ENCODE results near the gene PTGDR2. TPM values are rescaled to one million over a fixed set of nuclear protein-coding genes. Genes with fewer than 3 reads are reported as not detected.
A peak's percentile ranks its signal among the peaks of the same experiment; 100 is the strongest.

The PTGDR2 gene
- polyA plus RNA-seq (2011; rRNA removed), result 0.05 and 0.09 TPM in 2 replicates
- 0.08 TPM in 2 replicates for polyA plus RNA-seq (2012; cell fraction: cytosol; rRNA removed)
- polyA plus RNA-seq (2012; cell fraction: nucleus; rRNA removed), result 0.64 and 1.0 TPM in 2 replicates
- 0.07 to 0.19 TPM (median 0.16 TPM) in 3 replicates for polyA plus RNA-seq (2017; fragmentation: RNase III; extraction: RNeasy Plus Mini Kit Qiagen cat#74134 plus additional on column Dnase treatment)
- 0.15 TPM in 1 of 2 replicates, not detected in the other for polyA minus RNA-seq (2011; rRNA and poly(A)+ RNA removed)

- ChIA-PET CTCF (interaction anchor here (0.7 to 1.6 kb wide), 5 partner anchors 10 to 81 kb away, joined by 3 to 6 read pairs (median 4); no protein-coding TSS in a partner anchor), POLR2A (no interaction called here)
- no peak for FAIRE-seq
- 76% methylated on average over 13 of the region's 14 CpGs for WGBS (ENCODE audit: missing lambda C conversion rate)
- TF ChIP-seq BHLHE40 (IDR thresholded peaks at IDR 0.05; ENCODE audit: low read depth, low read length) (no peak), RAD21 (conservative IDR thresholded peaks at IDR 0.05 in 1 of 2, IDR thresholded peaks at IDR 0.05 in 1 of 2) (no peak), NFE2L2 (conservative IDR thresholded peaks at IDR 0.05; ENCODE audit: low read length) (no peak), CEBPB (IDR thresholded peaks at IDR 0.05) (no peak), ESRRA (IDR thresholded peaks at IDR 0.05; ENCODE audit: borderline replicate concordance, low read length) (no peak), NR3C1 (IDR thresholded peaks at IDR 0.05) (no peak), HOXB5 (CRISPR knock-in tag; IDR thresholded peaks at IDR 0.05) (no peak), CBX8 (IDR thresholded peaks at IDR 0.05) (no peak)
- TF ChIP-seq, protein P1, sequence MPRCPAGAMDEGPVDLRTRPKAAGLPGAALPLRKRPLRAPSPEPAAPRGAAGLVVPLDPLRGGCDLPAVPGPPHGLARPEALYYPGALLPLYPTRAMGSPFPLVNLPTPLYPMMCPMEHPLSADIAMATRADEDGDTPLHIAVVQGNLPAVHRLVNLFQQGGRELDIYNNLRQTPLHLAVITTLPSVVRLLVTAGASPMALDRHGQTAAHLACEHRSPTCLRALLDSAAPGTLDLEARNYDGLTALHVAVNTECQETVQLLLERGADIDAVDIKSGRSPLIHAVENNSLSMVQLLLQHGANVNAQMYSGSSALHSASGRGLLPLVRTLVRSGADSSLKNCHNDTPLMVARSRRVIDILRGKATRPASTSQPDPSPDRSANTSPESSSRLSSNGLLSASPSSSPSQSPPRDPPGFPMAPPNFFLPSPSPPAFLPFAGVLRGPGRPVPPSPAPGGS (IDR thresholded peaks at IDR 0.05), result no peak
- TF ChIP-seq, protein P2, sequence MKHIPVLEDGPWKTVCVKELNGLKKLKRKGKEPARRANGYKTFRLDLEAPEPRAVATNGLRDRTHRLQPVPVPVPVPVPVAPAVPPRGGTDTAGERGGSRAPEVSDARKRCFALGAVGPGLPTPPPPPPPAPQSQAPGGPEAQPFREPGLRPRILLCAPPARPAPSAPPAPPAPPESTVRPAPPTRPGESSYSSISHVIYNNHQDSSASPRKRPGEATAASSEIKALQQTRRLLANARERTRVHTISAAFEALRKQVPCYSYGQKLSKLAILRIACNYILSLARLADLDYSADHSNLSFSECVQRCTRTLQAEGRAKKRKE (CRISPR knock-in tag; IDR thresholded peaks at IDR 0.05; ENCODE audit: low read depth), result no peak
- TF ChIP-seq, protein P3, sequence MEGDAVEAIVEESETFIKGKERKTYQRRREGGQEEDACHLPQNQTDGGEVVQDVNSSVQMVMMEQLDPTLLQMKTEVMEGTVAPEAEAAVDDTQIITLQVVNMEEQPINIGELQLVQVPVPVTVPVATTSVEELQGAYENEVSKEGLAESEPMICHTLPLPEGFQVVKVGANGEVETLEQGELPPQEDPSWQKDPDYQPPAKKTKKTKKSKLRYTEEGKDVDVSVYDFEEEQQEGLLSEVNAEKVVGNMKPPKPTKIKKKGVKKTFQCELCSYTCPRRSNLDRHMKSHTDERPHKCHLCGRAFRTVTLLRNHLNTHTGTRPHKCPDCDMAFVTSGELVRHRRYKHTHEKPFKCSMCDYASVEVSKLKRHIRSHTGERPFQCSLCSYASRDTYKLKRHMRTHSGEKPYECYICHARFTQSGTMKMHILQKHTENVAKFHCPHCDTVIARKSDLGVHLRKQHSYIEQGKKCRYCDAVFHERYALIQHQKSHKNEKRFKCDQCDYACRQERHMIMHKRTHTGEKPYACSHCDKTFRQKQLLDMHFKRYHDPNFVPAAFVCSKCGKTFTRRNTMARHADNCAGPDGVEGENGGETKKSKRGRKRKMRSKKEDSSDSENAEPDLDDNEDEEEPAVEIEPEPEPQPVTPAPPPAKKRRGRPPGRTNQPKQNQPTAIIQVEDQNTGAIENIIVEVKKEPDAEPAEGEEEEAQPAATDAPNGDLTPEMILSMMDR (IDR thresholded peaks at IDR 0.05), result no peak
- H3K4me2 ChIP-seq, result no peak within 1 kb of the TSS
- no peak within 1 kb of the TSS for H3K4me3 ChIP-seq
- no peak for ATAC-seq
- no peak for DNase-seq (ENCODE audit: low read depth in 1 of 2, low spot score in 1 of 2)
- no peaks in the 10 kb centered on the region for H3K9me3 ChIP-seq
- no peaks in the 10 kb centered on the region for H3K4me1 ChIP-seq
- no peak within 1 kb of the TSS for H3K27ac ChIP-seq
Measured at GRCh38 chr11:60855726-60856633, at the start of gene PTGDR2. TSS of gene PTGDR2 (minus strand) at chr11:60855950. CDS start at chr11:60853722, 2,228 bp downstream.

GRCh38 chr11:60905047-60905446, 49.3 kb upstream of the PTGDR2 start:
- ChIA-PET CTCF (interaction anchor here (1.3 to 12.7 kb wide), 6 partner anchors 8 to 282 kb away, joined by 4 to 153 read pairs (median 8); partner anchors contain the start of gene TMEM109), POLR2A (interaction anchor here (1.0 to 1.1 kb wide), 2 partner anchors 9 to 18 kb away, joined by 3 to 4 read pairs; partner anchors contain the start of gene TMEM109)
- 62% methylated on average over 6 of the region's 6 CpGs for WGBS (ENCODE audit: missing lambda C conversion rate)
- Histone ChIP-seq H3K4me1 (peaks cover 12% of the 10 kb centered on the region), H3K4me3 (peak overlapping the region; percentile 97), H3K4me2 (peak overlapping the region; percentile 95), H3K9me3 (no peaks in the 10 kb centered on the region), H3K27ac (peak overlapping the region in 1 of 2 experiments; percentile 97; a peak in 3 of 6 replicates)
- ATAC-seq (no peak), DNase-seq (ENCODE audit: low read depth in 1 of 2, low spot score in 1 of 2) (no peak), FAIRE-seq (no peak)
- TF ChIP-seq EHF (CRISPR knock-in tag; IDR thresholded peaks at IDR 0.05) (no peak), CHD2 (IDR thresholded peaks at IDR 0.05; ENCODE audit: low read length, partially characterized antibody) (no peak), KDM1A (IDR thresholded peaks at IDR 0.05; ENCODE audit: low read depth) (no peak), NPAS2 (CRISPR knock-in tag; IDR thresholded peaks at IDR 0.05; ENCODE audit: borderline replicate concordance) (no peak), REST (IDR thresholded peaks at IDR 0.05) (no peak), BHLHE40 (IDR thresholded peaks at IDR 0.05; ENCODE audit: low read depth, low read length) (no peak), RARB (CRISPR knock-in tag; IDR thresholded peaks at IDR 0.05) (no peak), TFCP2L1 (CRISPR knock-in tag; IDR thresholded peaks at IDR 0.05) (no peak), HOXB13 (CRISPR knock-in tag; IDR thresholded peaks at IDR 0.05; ENCODE audit: low read depth) (no peak), HEYL (CRISPR knock-in tag; IDR thresholded peaks at IDR 0.05) (no peak), TP53 (CRISPR knock-in tag; IDR thresholded peaks at IDR 0.05) (no peak)
- TF ChIP-seq, protein P4, sequence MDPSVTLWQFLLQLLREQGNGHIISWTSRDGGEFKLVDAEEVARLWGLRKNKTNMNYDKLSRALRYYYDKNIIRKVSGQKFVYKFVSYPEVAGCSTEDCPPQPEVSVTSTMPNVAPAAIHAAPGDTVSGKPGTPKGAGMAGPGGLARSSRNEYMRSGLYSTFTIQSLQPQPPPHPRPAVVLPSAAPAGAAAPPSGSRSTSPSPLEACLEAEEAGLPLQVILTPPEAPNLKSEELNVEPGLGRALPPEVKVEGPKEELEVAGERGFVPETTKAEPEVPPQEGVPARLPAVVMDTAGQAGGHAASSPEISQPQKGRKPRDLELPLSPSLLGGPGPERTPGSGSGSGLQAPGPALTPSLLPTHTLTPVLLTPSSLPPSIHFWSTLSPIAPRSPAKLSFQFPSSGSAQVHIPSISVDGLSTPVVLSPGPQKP (IDR thresholded peaks at IDR 0.05; ENCODE audit: low read depth, low read length), result no peak
- TF ChIP-seq, protein P5, sequence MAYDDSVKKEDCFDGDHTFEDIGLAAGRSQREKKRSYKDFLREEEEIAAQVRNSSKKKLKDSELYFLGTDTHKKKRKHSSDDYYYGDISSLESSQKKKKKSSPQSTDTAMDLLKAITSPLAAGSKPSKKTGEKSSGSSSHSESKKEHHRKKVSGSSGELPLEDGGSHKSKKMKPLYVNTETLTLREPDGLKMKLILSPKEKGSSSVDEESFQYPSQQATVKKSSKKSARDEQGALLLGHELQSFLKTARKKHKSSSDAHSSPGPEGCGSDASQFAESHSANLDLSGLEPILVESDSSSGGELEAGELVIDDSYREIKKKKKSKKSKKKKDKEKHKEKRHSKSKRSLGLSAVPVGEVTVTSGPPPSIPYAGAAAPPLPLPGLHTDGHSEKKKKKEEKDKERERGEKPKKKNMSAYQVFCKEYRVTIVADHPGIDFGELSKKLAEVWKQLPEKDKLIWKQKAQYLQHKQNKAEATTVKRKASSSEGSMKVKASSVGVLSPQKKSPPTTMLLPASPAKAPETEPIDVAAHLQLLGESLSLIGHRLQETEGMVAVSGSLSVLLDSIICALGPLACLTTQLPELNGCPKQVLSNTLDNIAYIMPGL (CRISPR knock-in tag; IDR thresholded peaks at IDR 0.05; ENCODE audit: borderline replicate concordance), result no peak
